HepG2 (cell line): ENCODE measurements around the gene FCRLA. TPM values are rescaled to one million over a fixed set of nuclear protein-coding genes. Genes with fewer than 3 reads are reported as not detected.

ENCODE experiments used
- ATAC-seq: fragments of 200-7000 bp; cut with Tn5 transposase; 3 replicates; pipeline ENCODE4 v1.9.1; 2020; ENCODE audit warnings: mild to moderate bottlenecking, moderate library complexity
- BruUV-seq: library from RNA; stranded (reverse); fragments of 400-500 nt; replicated peaks from 2 replicates; lab custom pipeline; 2021; lab: Mats Ljungman, UMichigan
- CTCF ChIA-PET: fragments of 300-600 bp; formaldehyde crosslinking; extraction: SDS; loops from one replicate; lab custom pipeline; 2021; ENCODE audit warnings: low total read pairs, inconsistent platforms, low intra/inter-chr PET ratio; lab: Yijun Ruan, JAX
- POLR2A ChIA-PET: fragments of 350-600 bp; sonication (Branson Sonifier 250); formaldehyde crosslinking; loops from one replicate; lab custom pipeline; 2020; ENCODE audit warnings: antibody characterized with exemption, inconsistent platforms; lab: Yijun Ruan, JAX
- DNase-seq: peaks from one replicate; pipeline ENCODE4 v3.0.0-alpha.2; 2015; ENCODE audit warnings: low spot score
- FAIRE-seq: peaks from 3 replicates; lab custom pipeline; 2011; peaks lifted over from hg19 to GRCh38; lab: Jason Lieb, UNC
- H2AFZ ChIP-seq: one replicate; pipeline ENCODE4 v1.6.1; 2011; ENCODE audit warnings: low read length, inconsistent platforms
- H3K27ac ChIP-seq: fragments of 300-600 bp; 3 replicates; pipeline ENCODE4 v1.8.0; 2011; ENCODE audit warnings: mixed run types, mild to moderate bottlenecking, mixed read lengths, low read length, inconsistent platforms; ENCODE audit not compliant: insufficient read depth; ENCODE audit errors: extremely low read length
- H3K27me3 ChIP-seq, 2 experiments: fragments of 200-600 bp in 1 of 2; 2 replicates in 1 of 2; 3 replicates in 1 of 2; pipeline versions ENCODE4 v1.6.0 to v1.8.0; 2011; ENCODE audit warnings: low read length in 2 of 2, mild to moderate bottlenecking in 2 of 2, moderate library complexity in 2 of 2, inconsistent platforms in 1 of 2; ENCODE audit not compliant: insufficient read depth in 2 of 2, control insufficient read depth in 1 of 2
- H3K36me3 ChIP-seq, 2 experiments: fragments of 200-600 bp in 1 of 2; replicated peaks in 1 of 2; 2 replicates in 1 of 2; 3 replicates in 1 of 2; pipeline versions ENCODE4 v1.5.1 to v1.8.0; 2011; ENCODE audit warnings: low read length in 2 of 2, inconsistent platforms in 1 of 2; ENCODE audit not compliant: insufficient read depth in 2 of 2, control insufficient read depth in 1 of 2
- H3K4me1 ChIP-seq: 2 replicates; pipeline ENCODE4 v1.5.1; 2012; ENCODE audit warnings: low read length, inconsistent platforms; ENCODE audit not compliant: insufficient read depth
- H3K4me2 ChIP-seq: 2 replicates; pipeline ENCODE4 v1.6.0; 2011; ENCODE audit warnings: low read depth, low read length, inconsistent platforms
- H3K4me3 ChIP-seq, 3 experiments: fragments of 200-600 bp in 1 of 3; sonication (generic), shearing (Covaris generic) in 1 of 3; replicated peaks in 1 of 3; 2 replicates each; pipeline ENCODE4 v1.5.1; 2011 to 2016; ENCODE audit warnings: low read length in 3 of 3, inconsistent platforms in 2 of 3, low read depth in 2 of 3, mild to moderate bottlenecking in 2 of 3, control low read depth in 1 of 3, mixed read lengths in 1 of 3; ENCODE audit not compliant: insufficient read depth in 1 of 3
- H3K79me2 ChIP-seq: one replicate; pipeline ENCODE4 v1.6.1; 2011; ENCODE audit warnings: low read length, inconsistent platforms; ENCODE audit not compliant: insufficient read depth
- H3K9ac ChIP-seq: 2 replicates; pipeline ENCODE4 v1.6.0; 2011; ENCODE audit warnings: mild to moderate bottlenecking, low read depth, low read length, inconsistent platforms; ENCODE audit not compliant: insufficient read depth
- H3K9me3 ChIP-seq: 2 replicates; pipeline ENCODE4 v1.5.1; 2012; ENCODE audit warnings: mild to moderate bottlenecking, low read length
- H4K20me1 ChIP-seq: 2 replicates; pipeline ENCODE4 v1.6.0; 2011; ENCODE audit warnings: inconsistent platforms, mild to moderate bottlenecking, low read length, moderate library complexity; ENCODE audit not compliant: insufficient read depth
- CBX2 ChIP-seq, 2 experiments: fragments of 200-600 bp in 1 of 2; sonication (generic); formaldehyde crosslinking in 1 of 2; IDR thresholded peaks; 2 replicates each; pipeline versions ENCODE4 v1.7.0 to v1.8.1; 2018 to 2022; ENCODE audit warnings: low read depth in 2 of 2, low read length in 1 of 2, mild to moderate bottlenecking in 1 of 2, missing genetic modification reagents in 1 of 2
- HDAC2 ChIP-seq: sonication (generic); formaldehyde crosslinking; IDR thresholded peaks from 2 replicates; pipeline ENCODE4 v1.4.0; 2020; ENCODE audit warnings: missing genetic modification reagents
- ISX ChIP-seq: sonication (generic); formaldehyde crosslinking; conservative IDR thresholded peaks from 2 replicates; pipeline ENCODE4 v1.5.0; 2020; ENCODE audit warnings: missing genetic modification reagents
- KLF6 ChIP-seq: IDR thresholded peaks from 2 replicates; pipeline ENCODE4 v1.8.0; 2016; ENCODE audit warnings: missing biosample characterization, missing genetic modification reagents
- MAFF ChIP-seq: IDR thresholded peaks from 2 replicates; pipeline ENCODE4 v1.6.1; 2011; ENCODE audit warnings: low read depth, low read length, improper control_type of control experiment
- MAFK ChIP-seq, 2 experiments: IDR thresholded peaks in 1 of 2; conservative IDR thresholded peaks in 1 of 2; 2 replicates each; pipeline ENCODE4 v1.6.1; 2011; ENCODE audit warnings: improper control_type of control experiment in 2 of 2, low read length in 2 of 2
- ONECUT2 ChIP-seq: sonication (generic); formaldehyde crosslinking; IDR thresholded peaks from 2 replicates; pipeline ENCODE4 v1.4.0; 2020; ENCODE audit warnings: missing genetic modification reagents
- RXRB ChIP-seq: IDR thresholded peaks from 2 replicates; pipeline ENCODE4 v1.6.1; 2016; ENCODE audit warnings: borderline replicate concordance, missing genetic modification reagents, missing compliant biosample characterization
- SIN3A ChIP-seq: IDR thresholded peaks from 2 replicates; pipeline ENCODE4 v1.6.1; 2011; ENCODE audit warnings: low read depth, mild to moderate bottlenecking, control low read depth, low read length, borderline replicate concordance
- SMAD1 ChIP-seq: sonication (generic); formaldehyde crosslinking; IDR thresholded peaks from 2 replicates; pipeline ENCODE4 v1.4.0; 2020; ENCODE audit warnings: missing genetic modification reagents, low read depth, mild to moderate bottlenecking, borderline replicate concordance
- SOX13 ChIP-seq, 3 experiments: fragments of 450-650 bp in 1 of 3; sonication (generic) in 1 of 3; formaldehyde crosslinking in 1 of 3; IDR thresholded peaks in 2 of 3; conservative IDR thresholded peaks in 1 of 3; 2 replicates each; pipeline versions ENCODE4 v1.5.0 to v1.6.1; 2016 to 2020; ENCODE audit warnings: antibody characterized with exemption in 1 of 3, mild to moderate bottlenecking in 1 of 3, missing compliant biosample characterization in 1 of 3, missing genetic modification reagents in 1 of 3, moderate library complexity in 1 of 3
- SP1 ChIP-seq, 2 experiments: fragments of 450-650 bp in 1 of 2; sonication (generic) in 1 of 2; formaldehyde crosslinking in 1 of 2; IDR thresholded peaks; 2 replicates each; pipeline versions ENCODE4 v1.4.0 to v1.6.1; 2016 to 2020; ENCODE audit warnings: missing genetic modification reagents in 1 of 2
- TCF7L2 ChIP-seq: IDR thresholded peaks from 2 replicates; pipeline ENCODE4 v1.6.1; 2011; ENCODE audit warnings: mild to moderate bottlenecking, low read depth, low read length, moderate library complexity
- ZBTB37 ChIP-seq: sonication (generic); formaldehyde crosslinking; IDR thresholded peaks from 2 replicates; pipeline ENCODE4 v1.4.0; 2020; ENCODE audit warnings: mild to moderate bottlenecking, missing genetic modification reagents
- ZFP37 ChIP-seq: sonication (generic); formaldehyde crosslinking; IDR thresholded peaks from 2 replicates; pipeline ENCODE4 v1.4.0; 2020; ENCODE audit warnings: missing genetic modification reagents, borderline replicate concordance
- ZKSCAN8 ChIP-seq: IDR thresholded peaks from 2 replicates; pipeline ENCODE4 v1.6.1; 2016; ENCODE audit warnings: borderline replicate concordance, missing genetic modification reagents, missing compliant biosample characterization
- ZNF350 ChIP-seq: sonication (generic); formaldehyde crosslinking; IDR thresholded peaks from 2 replicates; pipeline ENCODE4 v1.4.0; 2020; ENCODE audit warnings: mild to moderate bottlenecking, low read depth, missing genetic modification reagents, borderline replicate concordance
- ZNF713 ChIP-seq: sonication (generic); formaldehyde crosslinking; IDR thresholded peaks from 2 replicates; pipeline ENCODE4 v1.4.0; 2020; ENCODE audit warnings: mild to moderate bottlenecking, missing genetic modification reagents
- ZNF768 ChIP-seq: sonication (generic); formaldehyde crosslinking; IDR thresholded peaks from 2 replicates; pipeline ENCODE4 v1.4.0; 2020; ENCODE audit warnings: missing genetic modification reagents
- WGBS: methylation state at CpG from one replicate; pipeline ENCODE4 v1.1.6; 2017; ENCODE audit warnings: low lambda C conversion rate; 5-methylcytosine and 5-hydroxymethylcytosine counted together
- in situ Hi-C: cut with HindIII; loops from 2 replicates; pipeline ENCODE4 v1.10.0; 2017; ENCODE audit warnings: low pct_unique_long_range_greater_than_20kb; ENCODE audit not compliant: extremely low pct_ligation_motif_present
- intact Hi-C: fragments of 100-400 bp; cut with micrococcal nuclease; formaldehyde crosslinking; loops from one replicate; pipeline ENCODE4 v1.10.0; 2022; ENCODE audit not compliant: unreplicated experiment
- polyA plus RNA-seq, 8 experiments: library from polyadenylated mRNA; depleted of rRNA in 3 of 8; stranded (reverse) in 7 of 8; unstranded in 1 of 8; fragments of >200 nt; fragmentation: Illumina TruSeq in 4 of 8; extraction: Trizol in 4 of 8; gene quantifications; 2 replicates each; pipeline versions ENCODE4 v1.2.1 to v1.2.3, GENCODE V29; 2011 to 2016; ENCODE audit warnings: low read depth in 4 of 8, missing spikeins in 1 of 8, mixed read lengths in 1 of 8; ENCODE audit not compliant: insufficient read depth in 1 of 8
- total RNA-seq, 5 experiments: library from RNA; depleted of rRNA; stranded (reverse); fragments of >200 nt; fragmentation: Illumina TruSeq; extraction: Trizol; gene quantifications; 2 replicates each; pipeline ENCODE4 v1.2.3, GENCODE V29; 2016; ENCODE audit warnings: low read depth in 1 of 5
- TF ChIP-seq, protein P1 (sequence below): sonication (generic); formaldehyde crosslinking; IDR thresholded peaks from 2 replicates; pipeline ENCODE4 v1.4.0; 2020; ENCODE audit warnings: missing genetic modification reagents
- TF ChIP-seq, protein P2 (sequence below): sonication (generic); formaldehyde crosslinking; IDR thresholded peaks from 2 replicates; pipeline ENCODE4 v1.4.0; 2020; ENCODE audit warnings: missing genetic modification reagents

FCRLA gene
- total and polyA plus RNA-seq, 2 of the 13 experiments (the other 11 are each of a cell fraction or from before 2014, with no cell fraction given) = not detected

GRCh38 chr1:161676958-161677689, 29.9 kb upstream of the FCRLA start:
- Histone ChIP-seq H3K4me1 (peaks cover 12% of the 10 kb centered on the region), H3K4me3 (no peak overlapping the region), H3K27me3 (peaks cover 0 to 11% of the 10 kb centered on the region in 2 experiments; a peak in 2 of 5 replicates), H3K79me2 (no peaks in the 10 kb centered on the region), H2AFZ (no peak overlapping the region), H3K9ac (no peak overlapping the region), H3K36me3 (no peaks in the 10 kb centered on the region), H3K9me3 (no peaks in the 10 kb centered on the region), H3K4me2 (no peak overlapping the region), H4K20me1 (no peaks in the 10 kb centered on the region), H3K27ac (no peak overlapping the region)
- no TSS peak for BruUV-seq
- 12% methylated on average over 5 of the region's 5 CpGs for WGBS
- ChIA-PET POLR2A (interaction anchor here (1.0 kb wide), 1 partner anchor 49 kb away, joined by 3 read pairs; no protein-coding TSS in a partner anchor), CTCF (no interaction called here)
- FAIRE-seq = no peak
- ATAC-seq = peak; percentile 92
- in situ Hi-C loops (no loop called here), intact Hi-C loops (no loop called here)
- peak; percentile 12 for DNase-seq
- no peak for TF ChIP-seq ISX (CRISPR knock-in tag)
- no peak for TF ChIP-seq CBX2 (IDR thresholded peaks at IDR 0.05; ENCODE audit: low read depth, low read length)
- TF ChIP-seq CBX2 (CRISPR knock-in tag; IDR thresholded peaks at IDR 0.05; ENCODE audit: low read depth) = 0 out of 2 replicates have a peak, but pooled peaks have one; percentile 38
- no peak for TF ChIP-seq SIN3A
- TF ChIP-seq HDAC2 (CRISPR knock-in tag) = peak; percentile 52; the same call in 1 of the 2 replicates
- no peak for TF ChIP-seq SP1 (IDR thresholded peaks at IDR 0.05)
- TF ChIP-seq SP1 (CRISPR knock-in tag; IDR thresholded peaks at IDR 0.05) = no peak
- TF ChIP-seq, protein P1, sequence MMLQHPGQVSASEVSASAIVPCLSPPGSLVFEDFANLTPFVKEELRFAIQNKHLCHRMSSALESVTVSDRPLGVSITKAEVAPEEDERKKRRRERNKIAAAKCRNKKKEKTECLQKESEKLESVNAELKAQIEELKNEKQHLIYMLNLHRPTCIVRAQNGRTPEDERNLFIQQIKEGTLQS (CRISPR knock-in tag) = 0 out of 2 replicates have a peak, but pooled peaks have one; percentile 28
- no peak for TF ChIP-seq TCF7L2
- peak; percentile 48 to 58; a peak in 2 of 4 replicates for TF ChIP-seq MAFK (conservative IDR thresholded peaks at IDR 0.05 in 1 of 2, IDR thresholded peaks at IDR 0.05 in 1 of 2; ENCODE audit: low read length in 2 of 2)
- no peak for TF ChIP-seq ZNF350 (CRISPR knock-in tag)
- peak; percentile 92 for TF ChIP-seq ONECUT2 (CRISPR knock-in tag)
- peak; percentile 46; the same call in 1 of the 2 replicates for TF ChIP-seq MAFF
- no peak for TF ChIP-seq KLF6
- peak; percentile 49; the same call in 1 of the 2 replicates for TF ChIP-seq RXRB (CRISPR knock-in tag)
- no peak for TF ChIP-seq ZNF713 (CRISPR knock-in tag)
- no peak for TF ChIP-seq ZBTB37 (CRISPR knock-in tag)
- no peak for TF ChIP-seq ZKSCAN8 (CRISPR knock-in tag)
- TF ChIP-seq SOX13 (IDR thresholded peaks at IDR 0.05) = no peak
- 0 out of 4 replicates have a peak, but pooled peaks of 1 of the 2 experiments have one; percentile 13 for TF ChIP-seq SOX13 (CRISPR knock-in tag; conservative IDR thresholded peaks at IDR 0.05 in 1 of 2, IDR thresholded peaks at IDR 0.05 in 1 of 2)
- TF ChIP-seq ZFP37 (CRISPR knock-in tag) = no peak
- TF ChIP-seq, protein P2, sequence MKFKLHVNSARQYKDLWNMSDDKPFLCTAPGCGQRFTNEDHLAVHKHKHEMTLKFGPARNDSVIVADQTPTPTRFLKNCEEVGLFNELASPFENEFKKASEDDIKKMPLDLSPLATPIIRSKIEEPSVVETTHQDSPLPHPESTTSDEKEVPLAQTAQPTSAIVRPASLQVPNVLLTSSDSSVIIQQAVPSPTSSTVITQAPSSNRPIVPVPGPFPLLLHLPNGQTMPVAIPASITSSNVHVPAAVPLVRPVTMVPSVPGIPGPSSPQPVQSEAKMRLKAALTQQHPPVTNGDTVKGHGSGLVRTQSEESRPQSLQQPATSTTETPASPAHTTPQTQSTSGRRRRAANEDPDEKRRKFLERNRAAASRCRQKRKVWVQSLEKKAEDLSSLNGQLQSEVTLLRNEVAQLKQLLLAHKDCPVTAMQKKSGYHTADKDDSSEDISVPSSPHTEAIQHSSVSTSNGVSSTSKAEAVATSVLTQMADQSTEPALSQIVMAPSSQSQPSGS = peak; percentile 52; the same call in 1 of the 2 replicates
- no peak for TF ChIP-seq ZNF768 (CRISPR knock-in tag)
- TF ChIP-seq SMAD1 (CRISPR knock-in tag) = no peak
